Measurements from ENCODE around the gene BCO2. TPM values are rescaled to one million over a fixed set of nuclear protein-coding genes. Genes with fewer than 3 reads are reported as not detected.
"Not testable (repeated sequence)": the region's sequence is repeated elsewhere in the genome, so short reads cannot be mapped to it uniquely, and the experiment has no call there.

Gene BCO2
- polyA plus RNA-seq, 2 donors, result 9.1 to 11.1 TPM

- Histone ChIP-seq H3K36me3 (ENCODE audit: control insufficient read depth in 2 of 2, insufficient read depth in 2 of 2, low read length in 1 of 2) (no peaks in the 10 kb centered on the region), H3K27ac (ENCODE audit: low read depth in 2 of 2, low read length in 1 of 2) (no peak overlapping the region), H3K9me3 (ENCODE audit: control insufficient read depth in 2 of 2, insufficient read depth in 1 of 2, low read depth in 1 of 2, low read length in 1 of 2) (no peaks in the 10 kb centered on the region), H3K4me1 (ENCODE audit: control insufficient read depth in 2 of 2, insufficient read depth in 2 of 2, low read length in 1 of 2) (no peaks in the 10 kb centered on the region), H3K27me3 (ENCODE audit: control insufficient read depth in 1 of 2, insufficient read depth in 2 of 2, low read length in 2 of 2) (no peaks in the 10 kb centered on the region), H3K4me3 (ENCODE audit: low read depth in 1 of 2, low read length in 2 of 2) (no peak overlapping the region)
- WGBS, 2 donors, result 93 to 96% methylated on average over 1 of the region's 1 CpG
Observed at GRCh38 chr11:112178428-112178827, 3.1 kb downstream of the BCO2 start.

- Histone ChIP-seq H3K9me3 (ENCODE audit: control insufficient read depth in 2 of 2, insufficient read depth in 1 of 2, low read depth in 1 of 2, low read length in 1 of 2) (no peaks in the 10 kb centered on the region), H3K27ac (ENCODE audit: low read depth in 2 of 2, low read length in 1 of 2) (no peak overlapping the region), H3K36me3 (ENCODE audit: control insufficient read depth in 2 of 2, insufficient read depth in 2 of 2, low read length in 1 of 2) (no peaks in the 10 kb centered on the region), H3K27me3 (ENCODE audit: control insufficient read depth in 1 of 2, insufficient read depth in 2 of 2, low read length in 2 of 2) (no peaks in the 10 kb centered on the region), H3K4me3 (ENCODE audit: low read depth in 1 of 2, low read length in 2 of 2) (no peak overlapping the region), H3K4me1 (ENCODE audit: control insufficient read depth in 2 of 2, insufficient read depth in 2 of 2, low read length in 1 of 2) (no peaks in the 10 kb centered on the region)
- WGBS, 2 donors, result 75 to 81% methylated on average over 3 of the region's 3 CpGs
Observed at GRCh38 chr11:112178936-112179335, 3.6 kb downstream of the BCO2 start.

- no peaks in the 10 kb centered on the region for H3K9me3 ChIP-seq (ENCODE audit: control insufficient read depth in 2 of 2, insufficient read depth in 1 of 2, low read depth in 1 of 2, low read length in 1 of 2)
- H3K4me1 ChIP-seq (ENCODE audit: control insufficient read depth in 2 of 2, insufficient read depth in 2 of 2, low read length in 1 of 2), result no peaks in the 10 kb centered on the region
- no peaks in the 10 kb centered on the region for H3K27me3 ChIP-seq (ENCODE audit: control insufficient read depth in 1 of 2, insufficient read depth in 2 of 2, low read length in 2 of 2)
- H3K27ac ChIP-seq (ENCODE audit: low read depth in 2 of 2, low read length in 1 of 2), result no peak overlapping the region
- no peak overlapping the region for H3K4me3 ChIP-seq (ENCODE audit: low read depth in 1 of 2, low read length in 2 of 2)
- H3K36me3 ChIP-seq (ENCODE audit: control insufficient read depth in 2 of 2, insufficient read depth in 2 of 2, low read length in 1 of 2), result no peaks in the 10 kb centered on the region
Observed at GRCh38 chr11:112179601-112180000, 4.3 kb downstream of the BCO2 start.

- Histone ChIP-seq H3K9me3 (ENCODE audit: control insufficient read depth in 2 of 2, insufficient read depth in 1 of 2, low read depth in 1 of 2, low read length in 1 of 2) (no peaks in the 10 kb centered on the region), H3K4me1 (ENCODE audit: control insufficient read depth in 2 of 2, insufficient read depth in 2 of 2, low read length in 1 of 2) (no peaks in the 10 kb centered on the region), H3K36me3 (ENCODE audit: control insufficient read depth in 2 of 2, insufficient read depth in 2 of 2, low read length in 1 of 2) (no peaks in the 10 kb centered on the region), H3K27ac (ENCODE audit: low read depth in 2 of 2, low read length in 1 of 2) (no peak overlapping the region), H3K27me3 (ENCODE audit: control insufficient read depth in 1 of 2, insufficient read depth in 2 of 2, low read length in 2 of 2) (no peaks in the 10 kb centered on the region), H3K4me3 (ENCODE audit: low read depth in 1 of 2, low read length in 2 of 2) (no peak overlapping the region)
- WGBS, 2 donors, result 71 to 83% methylated on average over 1 of the region's 1 CpG
Observed at GRCh38 chr11:112182867-112183266, 7.6 kb downstream of the BCO2 start.

- H3K27me3 ChIP-seq (ENCODE audit: control insufficient read depth in 1 of 2, insufficient read depth in 2 of 2, low read length in 2 of 2), result no peaks in the 10 kb centered on the region
- H3K4me1 ChIP-seq (ENCODE audit: control insufficient read depth in 2 of 2, insufficient read depth in 2 of 2, low read length in 1 of 2), result no peaks in the 10 kb centered on the region
- no peak overlapping the region for H3K27ac ChIP-seq (ENCODE audit: low read depth in 2 of 2, low read length in 1 of 2)
- H3K36me3 ChIP-seq (ENCODE audit: control insufficient read depth in 2 of 2, insufficient read depth in 2 of 2, low read length in 1 of 2), result no peaks in the 10 kb centered on the region
- H3K4me3 ChIP-seq (ENCODE audit: low read depth in 1 of 2, low read length in 2 of 2), result no peak overlapping the region
- H3K9me3 ChIP-seq (ENCODE audit: control insufficient read depth in 2 of 2, insufficient read depth in 1 of 2, low read depth in 1 of 2, low read length in 1 of 2), result no peaks in the 10 kb centered on the region
Observed at GRCh38 chr11:112185883-112186282, 10.6 kb downstream of the BCO2 start.

GRCh38 chr11:112186304-112186703 is 11.0 kb downstream of the BCO2 start:
- Histone ChIP-seq H3K9me3 (ENCODE audit: control insufficient read depth in 2 of 2, insufficient read depth in 1 of 2, low read depth in 1 of 2, low read length in 1 of 2) (no peaks in the 10 kb centered on the region), H3K4me3 (ENCODE audit: low read depth in 1 of 2, low read length in 2 of 2) (no peak overlapping the region), H3K4me1 (ENCODE audit: control insufficient read depth in 2 of 2, insufficient read depth in 2 of 2, low read length in 1 of 2) (no peaks in the 10 kb centered on the region), H3K27me3 (ENCODE audit: control insufficient read depth in 1 of 2, insufficient read depth in 2 of 2, low read length in 2 of 2) (no peaks in the 10 kb centered on the region), H3K27ac (ENCODE audit: low read depth in 2 of 2, low read length in 1 of 2) (no peak overlapping the region), H3K36me3 (ENCODE audit: control insufficient read depth in 2 of 2, insufficient read depth in 2 of 2, low read length in 1 of 2) (no peaks in the 10 kb centered on the region)

- not testable (repeated sequence) for H3K9me3 ChIP-seq (ENCODE audit: control insufficient read depth in 2 of 2, insufficient read depth in 1 of 2, low read depth in 1 of 2, low read length in 1 of 2); H3K4me1 ChIP-seq (ENCODE audit: control insufficient read depth in 2 of 2, insufficient read depth in 2 of 2, low read length in 1 of 2); H3K4me3 ChIP-seq (ENCODE audit: low read depth in 1 of 2, low read length in 2 of 2); H3K36me3 ChIP-seq (ENCODE audit: control insufficient read depth in 2 of 2, insufficient read depth in 2 of 2, low read length in 1 of 2); H3K27me3 ChIP-seq (ENCODE audit: control insufficient read depth in 1 of 2, insufficient read depth in 2 of 2, low read length in 2 of 2)
- 66 to 70% methylated on average over 11 of the region's 11 CpGs for WGBS, 2 donors
- peak overlapping the region; percentile 65 to 78 for H3K27ac ChIP-seq (ENCODE audit: low read depth in 2 of 2, low read length in 1 of 2)
Observed at GRCh38 chr11:112195113-112195512, 19.8 kb downstream of the BCO2 start.

GRCh38 chr11:112195951-112196351 is 20.6 kb downstream of the BCO2 start:
- Histone ChIP-seq H3K4me1 (ENCODE audit: control insufficient read depth in 2 of 2, insufficient read depth in 2 of 2, low read length in 1 of 2) (no peaks in the 10 kb centered on the region), H3K4me3 (ENCODE audit: low read depth in 1 of 2, low read length in 2 of 2) (no peak overlapping the region), H3K9me3 (ENCODE audit: control insufficient read depth in 2 of 2, insufficient read depth in 1 of 2, low read depth in 1 of 2, low read length in 1 of 2) (no peaks in the 10 kb centered on the region), H3K36me3 (ENCODE audit: control insufficient read depth in 2 of 2, insufficient read depth in 2 of 2, low read length in 1 of 2) (no peaks in the 10 kb centered on the region), H3K27ac (ENCODE audit: low read depth in 2 of 2, low read length in 1 of 2) (peak overlapping the region; percentile 71 to 78), H3K27me3 (ENCODE audit: control insufficient read depth in 1 of 2, insufficient read depth in 2 of 2, low read length in 2 of 2) (no peaks in the 10 kb centered on the region)
- WGBS, 2 donors, result 23 to 34% methylated on average over 2 of the region's 2 CpGs

- Histone ChIP-seq H3K27ac (ENCODE audit: low read depth in 2 of 2, low read length in 1 of 2) (no peak overlapping the region), H3K9me3 (ENCODE audit: control insufficient read depth in 2 of 2, insufficient read depth in 1 of 2, low read depth in 1 of 2, low read length in 1 of 2) (no peaks in the 10 kb centered on the region), H3K36me3 (ENCODE audit: control insufficient read depth in 2 of 2, insufficient read depth in 2 of 2, low read length in 1 of 2) (no peaks in the 10 kb centered on the region), H3K27me3 (ENCODE audit: control insufficient read depth in 1 of 2, insufficient read depth in 2 of 2, low read length in 2 of 2) (no peaks in the 10 kb centered on the region), H3K4me1 (ENCODE audit: control insufficient read depth in 2 of 2, insufficient read depth in 2 of 2, low read length in 1 of 2) (no peaks in the 10 kb centered on the region), H3K4me3 (ENCODE audit: low read depth in 1 of 2, low read length in 2 of 2) (no peak overlapping the region)
- WGBS, 2 donors, result 96% methylated on average over 2 of the region's 2 CpGs
Observed at GRCh38 chr11:112196519-112197087, 21.3 kb downstream of the BCO2 start.

GRCh38 chr11:112199101-112199500 is 23.8 kb downstream of the BCO2 start:
- not testable (repeated sequence) for H3K27ac ChIP-seq (ENCODE audit: low read depth in 2 of 2, low read length in 1 of 2); H3K9me3 ChIP-seq (ENCODE audit: control insufficient read depth in 2 of 2, insufficient read depth in 1 of 2, low read depth in 1 of 2, low read length in 1 of 2); H3K4me1 ChIP-seq (ENCODE audit: control insufficient read depth in 2 of 2, insufficient read depth in 2 of 2, low read length in 1 of 2); H3K36me3 ChIP-seq (ENCODE audit: control insufficient read depth in 2 of 2, insufficient read depth in 2 of 2, low read length in 1 of 2); H3K4me3 ChIP-seq (ENCODE audit: low read depth in 1 of 2, low read length in 2 of 2); H3K27me3 ChIP-seq (ENCODE audit: control insufficient read depth in 1 of 2, insufficient read depth in 2 of 2, low read length in 2 of 2)
- 75 to 80% methylated on average over 4 of the region's 4 CpGs for WGBS, 2 donors

Data from esophagus (tissue), 2 donors.